GM18873 (cell line): ENCODE measurements around the gene FGFR1OP2.

Experiments
- ATAC-seq: cut with Tn5 transposase; IDR thresholded peaks from one replicate; pipeline ENCODE4 v1.9.1; 2021; ENCODE audit warnings: mild to moderate bottlenecking, moderate library complexity, moderate number of reproducible peaks; ENCODE audit not compliant: unreplicated experiment, low FRiP score

The FGFR1OP2 gene

DNA sequence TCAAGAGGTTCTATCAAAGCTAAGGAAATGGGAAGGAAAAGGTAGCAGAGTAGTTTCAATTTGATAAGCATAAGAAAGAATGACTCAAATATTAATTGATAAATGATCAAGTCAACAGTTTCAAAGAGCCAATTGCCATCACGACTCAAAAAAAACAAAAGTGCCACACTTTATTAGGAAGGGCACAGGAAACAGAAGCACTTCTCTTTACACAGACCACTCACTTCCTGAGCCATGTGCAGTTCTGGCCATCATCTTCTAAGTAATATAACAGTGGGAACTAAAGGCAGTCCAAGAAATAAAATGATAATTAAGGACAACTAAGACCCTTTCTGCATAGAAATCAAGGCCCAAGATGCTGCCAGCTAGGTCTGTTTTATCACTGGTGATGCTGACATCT is 62.7 kb downstream of the FGFR1OP2 start:
- ATAC-seq = no peak

DNA sequence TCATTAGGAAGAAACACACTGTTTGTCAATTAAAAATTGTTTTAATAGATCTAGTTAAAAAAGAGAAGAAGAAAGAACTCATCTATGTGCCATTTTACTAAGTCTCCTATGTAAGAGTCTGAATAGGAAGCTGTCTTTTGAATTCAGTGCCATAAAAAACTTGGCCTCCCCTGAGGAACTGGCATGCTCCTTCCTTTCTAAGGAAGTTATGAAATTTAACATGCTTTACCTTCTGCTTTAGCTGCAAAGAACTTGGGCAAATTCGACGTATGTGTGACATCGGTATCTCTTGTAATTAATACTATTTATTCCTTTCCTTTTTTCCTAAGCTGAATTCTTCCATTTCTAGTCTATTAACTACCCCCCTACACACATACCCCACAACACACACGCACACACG is 63.4 kb downstream of the FGFR1OP2 start:
- no peak for ATAC-seq

DNA sequence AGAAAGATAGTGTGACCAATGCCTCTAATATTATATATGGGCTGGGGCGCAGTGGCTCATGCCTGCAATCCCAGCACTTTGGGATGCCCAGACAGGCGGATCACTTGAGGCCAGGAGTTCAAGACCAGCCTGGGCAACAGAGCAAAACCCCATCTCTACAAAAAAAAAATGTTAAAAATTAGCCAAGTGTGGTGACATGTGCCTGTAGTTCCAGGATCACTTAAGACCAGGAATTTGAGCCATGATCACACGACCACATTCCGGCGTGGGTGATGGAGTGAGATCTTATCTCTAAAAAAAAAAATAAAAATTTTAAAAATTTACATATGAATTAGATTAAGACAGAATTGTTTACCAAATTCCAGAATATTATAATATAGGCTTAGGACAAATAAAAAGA is 63.9 kb downstream of the FGFR1OP2 start:
- no peak for ATAC-seq

DNA sequence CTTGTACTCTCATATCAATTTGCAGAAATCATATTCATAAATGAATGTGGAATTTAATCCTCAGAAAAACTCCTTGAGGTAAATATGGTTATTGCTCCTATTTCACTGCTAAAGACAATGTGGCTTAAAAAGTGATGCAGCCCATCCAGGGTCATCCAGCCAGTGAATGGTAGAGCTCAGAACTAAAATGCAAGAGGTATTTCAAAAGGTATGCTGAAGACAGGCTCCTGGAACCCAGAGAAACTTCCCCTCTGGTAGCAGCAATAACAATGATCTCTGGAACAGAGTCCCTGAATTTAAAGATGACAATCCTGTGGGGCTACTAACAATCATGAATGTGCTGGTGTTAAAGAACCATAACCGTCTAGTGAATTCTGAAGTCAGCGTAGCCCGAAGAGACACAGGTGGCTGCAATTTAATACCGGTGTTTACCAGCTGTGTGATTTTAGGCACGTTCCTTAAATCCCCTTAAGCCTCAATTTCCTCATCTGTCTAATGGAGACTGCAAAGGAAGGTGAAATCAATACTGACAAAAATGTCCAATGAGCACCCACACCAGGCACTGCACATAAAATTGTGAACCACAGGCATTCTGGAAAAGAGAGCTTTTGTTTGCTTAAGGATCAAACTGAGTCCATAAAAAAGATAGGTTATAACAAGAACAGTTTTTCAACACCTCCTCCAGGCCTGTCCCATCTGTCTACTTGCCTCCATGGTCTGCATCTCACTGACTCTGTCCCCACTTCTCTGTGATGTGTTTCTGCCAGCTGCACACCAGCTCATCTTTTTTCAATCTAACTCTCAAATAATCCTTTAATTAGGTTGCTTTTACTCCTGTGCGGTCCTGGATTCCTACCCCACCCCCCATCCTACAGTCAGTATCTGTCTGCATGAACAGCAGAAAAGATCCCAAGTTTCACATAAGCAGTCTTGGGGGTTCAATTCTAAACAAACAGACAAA is 65.4 kb downstream of the FGFR1OP2 start:
- ATAC-seq = no peak

DNA sequence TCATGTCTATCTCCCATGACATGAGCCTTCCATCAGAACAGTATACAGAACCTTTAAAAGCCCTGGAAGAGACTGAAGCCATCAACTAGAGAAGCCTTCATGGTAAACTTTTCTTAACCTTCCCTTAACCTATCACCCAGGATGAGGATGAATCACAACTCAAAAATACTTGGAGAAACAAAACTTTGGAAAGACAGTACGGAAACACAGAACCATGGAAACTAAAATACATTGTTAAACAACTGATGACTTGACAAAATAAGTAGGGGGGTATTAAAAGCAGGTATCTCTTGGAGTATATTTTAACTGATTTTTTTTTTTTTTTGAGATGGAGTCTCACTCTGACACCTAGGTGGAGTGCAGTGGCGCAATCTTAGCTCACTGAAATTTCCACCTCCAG is 67.2 kb downstream of the FGFR1OP2 start:
- no peak for ATAC-seq

DNA sequence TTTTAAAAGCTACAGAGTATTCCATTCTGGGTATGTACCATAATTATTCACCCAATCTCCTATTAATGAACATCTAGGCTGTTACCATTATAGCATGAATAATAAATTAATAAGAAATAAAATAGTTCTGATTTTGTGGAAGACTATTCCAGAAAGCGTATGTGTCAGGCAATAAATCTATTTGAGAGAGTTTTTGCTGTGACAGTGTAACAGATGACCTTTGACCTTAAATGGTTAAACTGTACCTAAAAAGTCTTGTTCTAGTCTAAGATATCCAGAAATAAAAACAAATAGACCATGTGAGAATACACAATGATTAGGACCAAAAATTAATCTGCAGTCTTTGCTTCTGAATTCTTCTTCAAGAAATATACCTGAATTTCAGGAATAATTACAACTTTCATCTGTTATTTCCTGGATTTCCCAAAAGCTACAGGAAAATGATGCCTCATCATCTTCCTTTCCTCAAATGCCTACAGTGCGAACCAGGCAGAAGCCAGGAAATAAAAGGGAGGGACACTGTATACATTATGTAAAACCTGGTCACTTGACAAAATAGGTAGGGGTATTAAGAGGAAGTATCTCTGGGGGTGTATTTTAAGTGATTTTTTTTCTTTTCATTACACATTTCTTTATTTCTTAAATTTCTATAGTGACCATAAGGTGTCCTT is 68.7 kb downstream of the FGFR1OP2 start:
- no peak for ATAC-seq

DNA sequence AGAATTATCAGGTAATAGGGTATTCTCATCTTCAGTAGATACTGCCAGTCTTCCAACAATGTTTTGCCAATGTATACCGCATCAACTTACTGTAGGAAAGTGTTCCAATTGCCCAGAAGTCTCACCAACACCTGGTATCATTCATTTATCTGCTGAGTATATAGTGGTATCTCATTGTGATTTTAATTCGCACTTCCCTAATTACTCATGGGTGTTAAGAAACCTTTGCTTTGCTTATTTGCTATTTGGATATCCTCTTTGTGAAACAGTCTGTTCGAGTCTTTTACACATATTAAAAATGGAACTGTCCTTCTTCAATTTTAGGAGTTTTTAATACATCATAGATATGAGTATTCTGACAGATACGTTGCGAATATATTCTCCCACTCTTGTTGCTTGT is 69.8 kb downstream of the FGFR1OP2 start:
- ATAC-seq = no peak

DNA sequence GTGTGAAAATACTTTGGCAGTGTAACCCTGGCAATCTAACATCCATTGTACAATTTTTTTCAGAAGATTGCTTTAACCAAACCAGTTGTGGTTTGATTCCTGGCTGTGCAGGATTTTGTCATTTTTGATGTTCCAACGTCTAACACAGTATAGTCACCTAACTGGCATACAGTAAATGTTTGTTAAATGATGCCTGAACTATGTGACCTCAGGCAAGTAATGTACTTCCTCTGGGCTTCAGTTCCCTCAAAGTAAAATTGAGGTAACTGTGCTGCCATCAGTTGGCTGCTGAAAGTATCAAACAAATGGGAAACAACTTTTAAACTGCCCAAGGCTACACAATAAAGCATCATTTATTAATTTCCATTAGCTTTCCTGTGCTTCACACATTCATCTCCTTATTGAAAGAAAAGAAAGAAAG is 71.6 kb downstream of the FGFR1OP2 start:
- ATAC-seq = no peak

DNA sequence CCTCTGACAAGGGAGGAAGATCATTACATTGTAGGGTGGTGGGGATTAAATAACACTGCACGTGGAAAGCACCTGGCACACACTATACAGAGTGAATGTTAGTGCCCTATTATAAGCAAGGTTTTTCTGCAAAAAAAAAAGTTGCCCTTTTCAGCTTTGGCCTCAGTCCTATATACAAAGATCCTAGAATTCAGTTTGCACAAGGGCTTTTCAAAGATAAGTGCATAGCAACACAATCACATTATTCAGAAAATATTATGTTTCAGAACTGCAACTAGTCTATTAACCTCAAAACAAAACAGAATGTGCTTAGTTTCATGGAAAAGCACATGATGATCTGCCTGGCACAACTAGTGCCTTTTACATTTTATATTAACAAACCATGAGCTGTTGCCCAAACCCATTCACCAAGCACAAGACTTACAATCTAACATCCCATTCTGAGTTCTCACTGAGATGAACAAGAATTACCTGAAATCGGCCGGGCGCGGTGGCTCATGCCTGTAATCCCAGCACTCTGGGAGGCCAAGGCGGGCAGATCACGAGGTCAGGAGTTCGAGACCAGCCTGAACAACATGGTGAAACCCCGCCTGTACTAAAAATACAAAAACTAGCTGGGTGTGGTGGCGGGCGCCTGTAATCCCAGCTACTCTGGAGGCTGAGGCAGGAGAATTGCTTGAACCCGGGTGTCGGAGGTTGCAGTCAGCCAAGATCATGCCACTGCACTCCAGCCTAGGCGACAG is 74.1 kb downstream of the FGFR1OP2 start:
- no peak for ATAC-seq

DNA sequence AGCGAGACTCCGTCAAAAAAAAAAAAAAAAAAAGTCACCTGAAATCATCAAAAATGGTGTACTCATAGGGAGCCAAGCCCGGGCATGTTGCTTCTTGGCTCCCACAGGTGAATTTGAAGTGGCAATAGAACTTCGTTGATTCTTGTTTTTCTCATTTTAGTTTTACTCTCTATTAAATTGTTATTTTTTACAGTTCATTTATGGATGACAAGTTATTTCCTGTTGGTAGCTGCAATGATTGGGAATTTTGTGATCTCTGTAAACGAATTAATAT is 74.6 kb downstream of the FGFR1OP2 start:
- ATAC-seq = no peak

DNA sequence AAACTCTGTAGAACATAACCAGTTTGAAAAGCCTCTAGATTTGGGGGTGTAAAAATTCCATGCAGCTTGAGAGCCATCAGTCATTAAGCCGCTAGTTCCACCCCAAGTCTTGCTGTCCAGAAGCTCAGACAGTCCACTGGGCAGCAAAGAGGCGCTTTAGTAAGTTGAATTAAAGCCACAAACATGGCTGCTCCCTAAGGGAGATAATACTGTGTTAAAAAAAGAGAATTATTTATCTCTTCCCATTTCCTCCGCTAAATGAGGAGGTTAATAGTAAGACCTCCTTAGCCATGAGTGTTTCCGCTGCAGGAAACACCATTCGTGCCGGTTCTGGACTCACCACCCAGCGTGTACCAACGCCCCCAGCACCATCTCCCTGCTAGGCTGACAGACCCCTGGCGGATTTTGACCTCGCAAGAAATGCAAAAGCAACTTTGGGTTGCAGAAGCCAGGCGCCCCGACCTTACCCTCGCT is 75.4 kb downstream of the FGFR1OP2 start:
- peak; percentile 13 for ATAC-seq

DNA sequence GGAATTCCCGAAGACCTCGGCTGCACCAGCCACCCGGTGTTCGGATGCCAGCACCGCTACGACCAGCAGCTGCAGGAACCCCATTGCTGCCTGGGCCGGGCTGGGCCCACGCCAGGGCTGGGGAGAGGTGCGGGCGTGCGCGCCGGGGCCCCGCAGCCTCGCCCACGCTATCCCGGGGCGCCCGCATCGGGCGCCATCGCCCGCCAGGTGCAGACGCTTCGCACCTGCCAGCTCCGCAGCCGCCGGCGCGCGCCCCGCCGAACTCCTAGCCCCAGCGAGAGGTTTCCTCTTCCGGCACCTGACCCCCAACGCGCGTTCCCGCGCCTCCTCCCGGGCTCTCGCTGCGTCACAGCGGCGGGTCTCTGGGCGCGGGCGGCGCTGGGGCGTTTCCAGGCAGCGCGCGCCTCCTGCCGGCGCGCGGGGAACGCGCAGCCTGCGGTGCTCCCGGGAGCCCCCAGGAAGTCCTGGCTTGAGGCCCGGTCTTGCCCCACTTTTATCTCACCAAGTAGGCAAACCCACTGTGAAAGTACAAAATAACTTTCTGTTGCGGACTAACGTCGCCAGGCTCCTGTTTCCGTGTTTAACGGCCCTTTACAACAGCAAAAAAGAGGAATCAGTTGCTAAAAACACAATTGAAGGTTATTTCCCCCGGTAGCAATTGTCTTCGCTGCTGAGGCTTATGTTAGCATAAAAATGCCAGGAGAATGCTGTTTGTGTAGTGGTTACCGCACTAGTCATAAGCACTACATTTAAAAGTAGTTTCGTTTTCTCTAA is 76.0 kb downstream of the FGFR1OP2 start, which contains the start of gene TM7SF3:
Gene TM7SF3 (minus strand): TSS at position 300 of the 774 bp plus-strand sequence. CDS start 216 bp downstream, at position 84.
- ATAC-seq = peak; percentile 84

DNA sequence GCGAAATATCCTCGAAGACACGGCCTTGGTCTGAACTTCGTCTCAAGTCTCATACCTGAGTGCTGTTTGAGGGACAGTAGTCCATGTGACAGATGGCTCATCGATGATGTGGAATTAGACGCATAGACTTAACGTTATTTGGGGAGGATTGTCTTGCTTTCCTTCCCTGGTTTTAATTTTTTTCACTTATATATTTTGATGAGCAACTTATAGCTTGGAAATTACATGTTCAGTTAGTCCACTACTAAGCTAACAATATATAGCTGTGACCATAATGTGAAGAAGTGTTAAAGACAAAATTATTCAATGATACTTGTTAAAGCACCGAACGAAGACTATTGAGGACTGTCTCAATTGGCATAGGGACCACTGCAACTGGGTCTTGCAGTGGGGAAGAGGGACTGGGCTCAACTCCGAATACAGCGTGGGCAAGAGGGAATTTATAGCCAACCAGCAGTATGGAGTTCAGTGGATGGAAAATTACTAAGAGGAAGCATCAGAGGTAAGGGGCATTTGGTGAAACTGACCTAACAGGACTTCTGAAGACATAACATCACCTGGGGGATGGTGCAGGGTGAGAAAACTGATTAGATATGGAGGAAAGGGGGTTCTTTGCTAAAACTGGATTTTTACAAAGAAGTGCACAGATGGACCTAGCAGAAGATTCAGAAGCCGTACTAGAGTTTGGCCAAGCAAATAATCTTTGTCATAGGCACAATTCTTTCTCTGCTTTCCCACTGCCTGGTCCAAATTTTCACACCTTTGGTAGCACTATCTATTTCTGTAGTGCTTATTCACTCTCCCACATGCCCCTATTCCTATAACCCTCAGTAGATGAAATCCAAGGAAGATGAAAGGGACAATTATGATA is 76.8 kb downstream of the FGFR1OP2 start:
- ATAC-seq = no peak

DNA sequence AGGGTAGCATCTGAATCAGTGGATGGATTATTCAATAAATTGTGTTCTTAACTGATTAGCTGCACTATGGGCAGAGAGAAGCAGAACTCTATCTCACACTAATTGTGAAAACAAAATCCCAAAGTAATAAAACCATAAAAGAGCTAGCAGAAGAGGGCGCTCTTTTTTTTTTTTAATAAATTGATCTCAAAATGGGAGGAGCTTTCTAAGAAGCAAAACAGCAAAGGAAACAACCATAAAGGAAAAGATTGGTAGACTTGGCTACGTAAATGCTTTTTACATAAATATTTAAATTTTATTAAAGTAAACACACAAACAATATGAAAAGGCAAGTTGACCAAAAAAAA is 77.4 kb downstream of the FGFR1OP2 start:
- no peak for ATAC-seq
